Neural progenitor cell (in vitro differentiated cells): ENCODE results near the gene RARG. TPM values are rescaled to one million over a fixed set of nuclear protein-coding genes. Genes with fewer than 3 reads are reported as not detected.

Source experiments
- DNase-seq: peaks from one replicate; pipeline ENCODE4 v3.0.0-alpha.2; 2016; ENCODE audit warnings: low spot score
- H2AFZ ChIP-seq: fragments of 200-600 bp; sonication (generic); replicated peaks from 2 replicates; pipeline ENCODE4 v1.6.1; 2016; ENCODE audit warnings: antibody characterized with exemption
- H3F3A ChIP-seq: fragments of 200-600 bp; sonication (generic); 2 replicates; pipeline ENCODE4 v1.6.1; 2016; ENCODE audit warnings: antibody characterized with exemption, low read depth
- H3K27ac ChIP-seq: fragments of 200-600 bp; sonication (generic); 2 replicates; pipeline ENCODE4 v1.5.1; 2016; ENCODE audit warnings: mild to moderate bottlenecking
- H3K27me3 ChIP-seq: fragments of 200-600 bp; sonication (generic); 2 replicates; pipeline ENCODE4 v1.6.1; 2016; ENCODE audit warnings: mild to moderate bottlenecking, moderate library complexity
- H3K36me3 ChIP-seq: fragments of 200-600 bp; sonication (generic); 2 replicates; pipeline ENCODE4 v1.5.1; 2016
- H3K4me1 ChIP-seq: fragments of 200-600 bp; sonication (generic); 2 replicates; pipeline ENCODE4 v1.6.1; 2016; ENCODE audit warnings: mixed run types
- H3K4me2 ChIP-seq: fragments of 200-600 bp; sonication (generic); 2 replicates; pipeline ENCODE4 v1.6.1; 2016
- H3K4me3 ChIP-seq: fragments of 200-600 bp; sonication (generic); 2 replicates; pipeline ENCODE4 v1.5.1; 2016
- H3K79me2 ChIP-seq: fragments of 200-600 bp; sonication (generic); 2 replicates; pipeline ENCODE4 v1.6.1; 2016; ENCODE audit warnings: low read depth
- H3K9ac ChIP-seq: fragments of 200-600 bp; sonication (generic); 2 replicates; pipeline ENCODE4 v1.6.1; 2016
- H3K9me3 ChIP-seq: fragments of 200-600 bp; sonication (generic); 2 replicates; pipeline ENCODE4 v1.5.1; 2016; ENCODE audit warnings: low read depth
- H4K20me1 ChIP-seq: fragments of 200-600 bp; sonication (generic); 2 replicates; pipeline ENCODE4 v1.6.1; 2016; ENCODE audit warnings: low read depth
- H3K27ac Mint-ChIP-seq: 3 replicates; pipeline ENCODE4 v1.8.0; 2021; ENCODE audit warnings: mixed read lengths
- H3K27me3 Mint-ChIP-seq: 2 replicates; pipeline ENCODE4 v1.8.0; 2022; ENCODE audit warnings: low read depth, mild to moderate bottlenecking, inconsistent platforms, moderate library complexity, mixed read lengths; ENCODE audit not compliant: insufficient read depth
- H3K36me3 Mint-ChIP-seq: 3 replicates; pipeline ENCODE4 v1.8.0; 2021; ENCODE audit warnings: mixed read lengths
- H3K4me1 Mint-ChIP-seq: 3 replicates; pipeline ENCODE4 v1.8.0; 2021; ENCODE audit warnings: mixed read lengths
- H3K4me3 Mint-ChIP-seq: 3 replicates; pipeline ENCODE4 v1.8.0; 2021; ENCODE audit warnings: mild to moderate bottlenecking, moderate library complexity, mixed read lengths
- H3K9me3 Mint-ChIP-seq: 3 replicates; pipeline ENCODE4 v1.8.0; 2020; ENCODE audit warnings: mixed read lengths
- EZH2 ChIP-seq: fragments of 200-600 bp; sonication (generic); IDR thresholded peaks from 2 replicates; pipeline ENCODE4 v1.6.1; 2017; ENCODE audit warnings: antibody characterized with exemption, mild to moderate bottlenecking, moderate library complexity
- EZH2phosphoT487 ChIP-seq: fragments of 200-600 bp; sonication (generic); IDR thresholded peaks from 2 replicates; pipeline ENCODE4 v1.6.1; 2017; ENCODE audit warnings: antibody characterized with exemption
- total RNA-seq: library from RNA; depleted of rRNA; stranded (reverse); fragments of >200 nt; gene quantifications from 2 replicates; pipeline ENCODE4 v1.2.3, GENCODE V29; 2015; ENCODE audit warnings: low replicate concordance
- TF ChIP-seq, protein P1 (sequence below): fragments of 200-600 bp; sonication (generic); IDR thresholded peaks from 2 replicates; pipeline ENCODE4 v1.5.1; 2017; ENCODE audit warnings: antibody characterized with exemption, mild to moderate bottlenecking

RARG gene
- total RNA-seq, 1 donor from 2014 or later: 17.0 TPM

DNA sequence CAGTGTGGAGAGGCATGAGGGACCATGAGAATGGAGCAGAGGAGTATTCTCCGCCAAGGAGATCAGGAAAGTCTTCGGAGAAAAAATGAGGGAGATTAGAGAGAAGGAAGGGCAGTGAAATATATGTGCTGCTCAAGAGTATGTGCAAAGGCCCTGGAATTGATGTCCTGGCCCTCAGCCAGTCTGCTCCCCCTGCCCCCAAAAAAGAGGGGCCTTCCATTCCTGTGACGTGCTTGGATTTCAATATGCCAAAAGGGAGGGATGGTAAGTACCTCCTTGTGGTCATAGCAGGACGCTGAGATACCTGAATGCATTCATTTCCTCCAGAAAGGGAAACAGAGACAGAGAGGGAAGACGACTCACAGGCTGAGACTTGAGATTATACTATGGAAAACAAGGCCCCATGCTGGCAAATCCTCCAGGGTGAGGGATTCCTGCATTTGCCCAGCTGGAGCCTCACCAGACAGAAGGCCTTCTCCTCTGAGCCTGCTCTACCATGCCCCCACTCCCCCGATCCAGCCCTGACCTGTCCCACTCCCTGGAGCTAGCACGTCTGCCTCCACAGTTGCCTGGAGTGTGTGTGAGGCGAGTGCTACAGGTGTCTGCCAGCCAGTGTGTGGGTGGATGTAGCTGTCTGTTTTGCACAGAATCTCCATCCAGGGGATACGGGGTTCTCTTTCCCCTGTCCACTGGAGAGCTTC is 3.9 kb upstream of the RARG start:
- no peak for TF ChIP-seq EZH2phosphoT487
- H3K27ac Mint-ChIP-seq: no peak overlapping the region
- Histone ChIP-seq H3F3A (peaks cover 37% of the 10 kb centered on the region), H3K4me1 (peaks cover 47% of the 10 kb centered on the region), H3K27me3 (no peaks in the 10 kb centered on the region), H3K79me2 (no peaks in the 10 kb centered on the region), H3K4me3 (no peak overlapping the region), H3K4me2 (peak overlapping the region; percentile 8), H3K36me3 (no peaks in the 10 kb centered on the region), H3K27ac (no peak overlapping the region), H3K9ac (no peak overlapping the region), H2AFZ (no peak overlapping the region), H3K9me3 (no peaks in the 10 kb centered on the region), H4K20me1 (no peaks in the 10 kb centered on the region)
- H3K4me3 Mint-ChIP-seq: peak overlapping the region; percentile 55
- no peaks in the 10 kb centered on the region for H3K9me3 Mint-ChIP-seq
- no peaks in the 10 kb centered on the region for H3K36me3 Mint-ChIP-seq
- H3K4me1 Mint-ChIP-seq: peaks cover 52% of the 10 kb centered on the region
- no peak for DNase-seq
- peaks cover 26% of the 10 kb centered on the region for H3K27me3 Mint-ChIP-seq

DNA sequence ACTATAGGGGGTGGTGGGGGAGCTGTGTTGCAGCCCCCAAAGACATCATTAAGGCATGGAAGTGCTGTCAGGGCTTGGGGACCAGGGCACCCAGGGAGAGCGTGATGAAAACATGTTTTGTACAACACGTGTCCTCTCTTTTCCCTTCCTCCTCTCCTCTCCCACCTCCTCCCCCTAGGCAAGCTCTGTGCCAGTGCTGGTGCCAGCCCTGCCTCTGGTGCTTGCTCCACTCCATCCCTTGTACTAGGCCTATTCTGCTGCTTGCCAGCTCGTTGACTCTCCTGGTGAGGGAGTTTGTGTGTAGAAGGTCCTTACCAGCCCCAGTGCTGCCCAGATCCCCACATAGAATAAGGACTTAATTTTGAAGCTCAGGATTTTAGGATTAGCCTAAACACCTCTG is 3.2 kb upstream of the RARG start:
- no peak overlapping the region for H2AFZ ChIP-seq
- H3K9me3 Mint-ChIP-seq: no peaks in the 10 kb centered on the region

DNA sequence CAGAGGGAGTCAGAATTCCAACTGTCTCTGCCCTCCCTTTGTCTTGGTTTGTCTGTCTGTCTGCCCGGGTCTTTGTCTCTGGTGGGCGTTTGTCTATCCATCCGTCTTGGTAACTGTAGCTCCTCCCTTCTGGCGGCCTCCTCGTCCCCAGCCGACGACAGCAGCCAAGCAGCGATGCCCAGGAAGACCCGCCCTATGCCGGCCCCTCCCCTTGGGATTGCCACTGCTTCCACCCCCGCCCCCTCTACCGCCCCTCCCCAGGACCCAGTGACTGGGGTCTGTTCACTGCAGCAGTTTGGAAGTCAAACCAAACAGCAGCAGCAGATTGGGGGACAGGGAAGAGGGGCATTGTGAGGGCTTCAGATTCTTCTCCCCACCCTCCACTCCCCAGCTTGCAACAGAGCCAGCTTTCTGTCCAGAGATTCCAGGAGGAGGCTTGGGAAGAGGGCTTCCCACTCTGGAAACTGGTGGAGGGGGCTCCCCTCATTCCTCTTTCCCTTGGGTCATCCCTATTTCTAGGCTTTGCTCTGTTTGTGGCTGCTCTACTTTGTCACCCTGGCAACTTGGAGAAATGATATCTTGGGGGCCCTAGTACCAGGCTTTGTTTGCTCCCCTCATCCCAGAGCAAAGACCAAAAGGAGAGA is 2.4 kb upstream of the RARG start:
- Mint-ChIP-seq H3K36me3 (no peaks in the 10 kb centered on the region), H3K4me3 (peak overlapping the region; percentile 75), H3K9me3 (no peaks in the 10 kb centered on the region), H3K27me3 (peaks cover 37% of the 10 kb centered on the region), H3K27ac (no peak overlapping the region), H3K4me1 (peaks cover 55% of the 10 kb centered on the region)
- DNase-seq: peak; percentile 86
- Histone ChIP-seq H3K4me1 (peaks cover 54% of the 10 kb centered on the region), H3K4me3 (peak overlapping the region; percentile 28), H3K36me3 (no peaks in the 10 kb centered on the region), H3F3A (peaks cover 30% of the 10 kb centered on the region), H3K9me3 (no peaks in the 10 kb centered on the region), H2AFZ (peak overlapping the region; percentile 56), H3K27me3 (no peaks in the 10 kb centered on the region), H3K9ac (no peak overlapping the region), H3K27ac (no peak overlapping the region), H3K79me2 (no peaks in the 10 kb centered on the region), H4K20me1 (no peaks in the 10 kb centered on the region), H3K4me2 (peak overlapping the region; percentile 85)
- TF ChIP-seq, protein P1, sequence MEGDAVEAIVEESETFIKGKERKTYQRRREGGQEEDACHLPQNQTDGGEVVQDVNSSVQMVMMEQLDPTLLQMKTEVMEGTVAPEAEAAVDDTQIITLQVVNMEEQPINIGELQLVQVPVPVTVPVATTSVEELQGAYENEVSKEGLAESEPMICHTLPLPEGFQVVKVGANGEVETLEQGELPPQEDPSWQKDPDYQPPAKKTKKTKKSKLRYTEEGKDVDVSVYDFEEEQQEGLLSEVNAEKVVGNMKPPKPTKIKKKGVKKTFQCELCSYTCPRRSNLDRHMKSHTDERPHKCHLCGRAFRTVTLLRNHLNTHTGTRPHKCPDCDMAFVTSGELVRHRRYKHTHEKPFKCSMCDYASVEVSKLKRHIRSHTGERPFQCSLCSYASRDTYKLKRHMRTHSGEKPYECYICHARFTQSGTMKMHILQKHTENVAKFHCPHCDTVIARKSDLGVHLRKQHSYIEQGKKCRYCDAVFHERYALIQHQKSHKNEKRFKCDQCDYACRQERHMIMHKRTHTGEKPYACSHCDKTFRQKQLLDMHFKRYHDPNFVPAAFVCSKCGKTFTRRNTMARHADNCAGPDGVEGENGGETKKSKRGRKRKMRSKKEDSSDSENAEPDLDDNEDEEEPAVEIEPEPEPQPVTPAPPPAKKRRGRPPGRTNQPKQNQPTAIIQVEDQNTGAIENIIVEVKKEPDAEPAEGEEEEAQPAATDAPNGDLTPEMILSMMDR: no peak
- TF ChIP-seq EZH2phosphoT487 (no peak), EZH2 (no peak)

More for the DNA sequence above, 3.2 kb upstream of the RARG start:
- Histone ChIP-seq H3K27ac (no peak overlapping the region), H4K20me1 (no peaks in the 10 kb centered on the region), H3K4me2 (peak overlapping the region; percentile 85), H3F3A (peaks cover 35% of the 10 kb centered on the region), H3K9me3 (no peaks in the 10 kb centered on the region), H3K79me2 (no peaks in the 10 kb centered on the region), H3K9ac (no peak overlapping the region), H3K27me3 (no peaks in the 10 kb centered on the region), H3K4me3 (no peak overlapping the region), H3K4me1 (peaks cover 49% of the 10 kb centered on the region), H3K36me3 (no peaks in the 10 kb centered on the region)
- no peak for DNase-seq
- TF ChIP-seq EZH2 (no peak), EZH2phosphoT487 (no peak)
- TF ChIP-seq, protein P1: no peak
- Mint-ChIP-seq H3K27ac (peak overlapping the region; percentile 65), H3K36me3 (no peaks in the 10 kb centered on the region), H3K4me1 (peaks cover 51% of the 10 kb centered on the region), H3K4me3 (no peak overlapping the region), H3K27me3 (peaks cover 29% of the 10 kb centered on the region)

DNA sequence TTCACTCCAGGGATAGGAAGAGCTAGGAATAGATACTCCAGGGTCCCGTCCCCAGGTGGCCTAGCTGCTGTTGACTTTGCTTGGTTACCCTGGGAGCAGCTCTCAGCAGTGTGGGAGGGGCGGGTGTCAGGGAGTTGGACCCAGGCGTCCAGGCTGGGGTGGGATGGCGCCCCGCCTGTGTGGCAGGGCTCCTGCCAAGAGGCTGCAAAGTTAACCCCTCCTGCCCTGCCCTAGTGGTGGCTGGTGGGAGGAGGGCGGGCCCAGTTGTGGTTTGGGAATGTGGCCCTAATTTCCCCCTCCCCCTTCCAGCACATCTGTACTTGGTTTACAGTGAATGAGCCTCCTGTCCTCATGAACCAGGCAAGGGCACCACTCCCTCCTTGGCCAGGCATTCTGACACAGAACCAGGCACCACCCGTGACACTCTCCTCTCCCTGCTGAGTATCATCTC is 1.7 kb upstream of the RARG start:
- peaks cover 30% of the 10 kb centered on the region for H3F3A ChIP-seq
- no peak for DNase-seq
- H3K36me3 Mint-ChIP-seq: no peaks in the 10 kb centered on the region
- peak overlapping the region; percentile 85 for H3K4me2 ChIP-seq
- peak overlapping the region; percentile 77 for H3K27ac Mint-ChIP-seq
- H3K9me3 Mint-ChIP-seq: no peaks in the 10 kb centered on the region
- H3K9me3 ChIP-seq: no peaks in the 10 kb centered on the region
- peak overlapping the region; percentile 75 for H3K4me3 Mint-ChIP-seq
- peak overlapping the region; percentile 56 for H2AFZ ChIP-seq
- no peak overlapping the region for H3K27ac ChIP-seq
- H3K9ac ChIP-seq: no peak overlapping the region
- H3K27me3 ChIP-seq: no peaks in the 10 kb centered on the region
- H3K36me3 ChIP-seq: no peaks in the 10 kb centered on the region
- H3K27me3 Mint-ChIP-seq: peaks cover 39% of the 10 kb centered on the region
- peaks cover 54% of the 10 kb centered on the region for H3K4me1 ChIP-seq
- TF ChIP-seq, protein P1: peak; percentile 10
- TF ChIP-seq EZH2 (no peak), EZH2phosphoT487 (no peak)
- H3K4me3 ChIP-seq: peak overlapping the region; percentile 28
- H3K4me1 Mint-ChIP-seq: peaks cover 55% of the 10 kb centered on the region
- no peaks in the 10 kb centered on the region for H4K20me1 ChIP-seq
- H3K79me2 ChIP-seq: no peaks in the 10 kb centered on the region
